K562 (cell line): ENCODE measurements around the gene SCRG1. TPM values are rescaled to one million over a fixed set of nuclear protein-coding genes. Genes with fewer than 3 reads are reported as not detected.

ENCODE experiments used
- ATAC-seq: fragments of 200-7000 bp; cut with Tn5 transposase; 3 replicates; pipeline ENCODE4 v1.9.1; 2020; ENCODE audit warnings: moderate library complexity
- BruUV-seq: library from RNA; stranded (reverse); fragments of 400-500 nt; replicated peaks from 2 replicates; lab custom pipeline; 2021; lab: Mats Ljungman, UMichigan
- CTCF ChIA-PET: fragments of 300-600 bp; formaldehyde crosslinking; extraction: SDS; loops from one replicate; lab custom pipeline; 2021; ENCODE audit warnings: low intra/inter-chr PET ratio; lab: Yijun Ruan, JAX
- POLR2A ChIA-PET: fragments of 300-600, 350-650 bp; sonication (Branson Sonifier 250); formaldehyde crosslinking; extraction: SDS; loops from one replicate; lab custom pipeline; 2021; ENCODE audit warnings: antibody characterized with exemption, inconsistent platforms; lab: Yijun Ruan, JAX
- DNase-seq, 4 experiments: peaks; one replicate each; pipeline versions ENCODE4 v3.0.0 to v3.0.0-alpha.2; 2011 to 2018; ENCODE audit warnings: low spot score in 3 of 4, mixed read lengths in 3 of 4; ENCODE audit errors: extremely low read depth in 1 of 4
- FAIRE-seq: peaks from 2 replicates; lab custom pipeline; 2011; peaks lifted over from hg19 to GRCh38; lab: Jason Lieb, UNC
- H2AFZ ChIP-seq: 2 replicates; pipeline ENCODE4 v1.6.0; 2011; ENCODE audit warnings: low read depth, low read length, control low read depth, inconsistent platforms
- H3K27ac ChIP-seq: fragments of 200-600 bp; 3 replicates; pipeline ENCODE4 v1.8.0; 2011; ENCODE audit warnings: low read depth, mild to moderate bottlenecking, control low read depth, inconsistent platforms, low read length, moderate library complexity, mixed read lengths; ENCODE audit errors: extremely low read depth
- H3K27me3 ChIP-seq, 2 experiments: fragments of 300-600 bp in 1 of 2; 2 replicates in 1 of 2; 3 replicates in 1 of 2; pipeline versions ENCODE4 v1.6.0 to v1.8.0; 2011; ENCODE audit warnings: inconsistent platforms in 2 of 2, low read length in 2 of 2, mild to moderate bottlenecking in 1 of 2, mixed read lengths in 1 of 2, moderate library complexity in 1 of 2; ENCODE audit not compliant: control insufficient read depth in 2 of 2, insufficient read depth in 2 of 2
- H3K36me3 ChIP-seq: fragments of 300-600 bp; 3 replicates; pipeline ENCODE4 v1.8.0; 2011; ENCODE audit warnings: mild to moderate bottlenecking, low read length, inconsistent platforms; ENCODE audit not compliant: control insufficient read depth, insufficient read depth
- H3K4me1 ChIP-seq, 2 experiments: fragments of 200-600 bp in 1 of 2; replicated peaks in 1 of 2; 2 replicates in 1 of 2; 3 replicates in 1 of 2; pipeline versions ENCODE4 v1.5.1 to v1.8.0; 2011; ENCODE audit warnings: inconsistent platforms in 2 of 2, low read length in 2 of 2, mild to moderate bottlenecking in 1 of 2, mixed read lengths in 1 of 2, moderate library complexity in 1 of 2; ENCODE audit not compliant: control insufficient read depth in 2 of 2, insufficient read depth in 2 of 2
- H3K4me2 ChIP-seq: 2 replicates; pipeline ENCODE4 v1.6.1; 2011; ENCODE audit warnings: low read length, control low read depth, inconsistent platforms, mixed read lengths; ENCODE audit not compliant: insufficient read depth
- H3K4me3 ChIP-seq: fragments of 200-600 bp; sonication (generic), shearing (Covaris generic); 2 replicates; pipeline ENCODE4 v1.5.1; 2016; ENCODE audit warnings: control low read depth, inconsistent platforms
- H3K79me2 ChIP-seq: fragments of 200-600 bp; 3 replicates; pipeline ENCODE4 v1.8.0; 2011; ENCODE audit warnings: low read length, inconsistent platforms; ENCODE audit not compliant: control insufficient read depth, insufficient read depth
- H3K9ac ChIP-seq, 2 experiments: 2 replicates each; pipeline versions ENCODE4 v1.6.0 to v1.6.1; 2011; ENCODE audit warnings: low read depth in 2 of 2, low read length in 2 of 2, control low read depth in 1 of 2, inconsistent platforms in 1 of 2, mild to moderate bottlenecking in 1 of 2, mixed read lengths in 1 of 2; ENCODE audit not compliant: insufficient read depth in 1 of 2
- H3K9me1 ChIP-seq: one replicate; pipeline ENCODE4 v1.6.0; 2011; ENCODE audit warnings: inconsistent platforms, mild to moderate bottlenecking, low read length, moderate library complexity; ENCODE audit not compliant: control insufficient read depth, insufficient read depth
- H3K9me3 ChIP-seq: replicated peaks from 2 replicates; pipeline ENCODE4 v1.5.1; 2011; ENCODE audit warnings: low read depth, low read length, inconsistent platforms; ENCODE audit not compliant: control insufficient read depth, insufficient read depth
- H4K20me1 ChIP-seq: replicated peaks from 2 replicates; pipeline ENCODE4 v1.6.1; 2011; ENCODE audit warnings: low read length, inconsistent platforms, mixed read lengths; ENCODE audit not compliant: control insufficient read depth, insufficient read depth
- ARNT ChIP-seq, 2 experiments: fragments of 450-650 bp; IDR thresholded peaks; 2 replicates each; pipeline ENCODE4 v1.6.1; 2016; ENCODE audit warnings: mild to moderate bottlenecking in 1 of 2
- ATF7 ChIP-seq: fragments of 450-650 bp; IDR thresholded peaks from 2 replicates; pipeline ENCODE4 v1.7.1; 2014; ENCODE audit warnings: mild to moderate bottlenecking, moderate library complexity
- CBX5 ChIP-seq: IDR thresholded peaks from 2 replicates; pipeline ENCODE4 v1.6.1; 2014; ENCODE audit warnings: low read depth, borderline replicate concordance
- CSDE1 ChIP-seq, 2 experiments: fragments of 450-650 bp; IDR thresholded peaks; 2 replicates each; pipeline ENCODE4 v1.6.1; 2016; ENCODE audit warnings: mild to moderate bottlenecking in 1 of 2
- GATAD2B ChIP-seq: fragments of 450-650 bp; IDR thresholded peaks from 2 replicates; pipeline ENCODE4 v1.6.1; 2017; ENCODE audit warnings: mild to moderate bottlenecking, borderline replicate concordance
- KDM4B ChIP-seq, 2 experiments: fragments of 450-650 bp in 1 of 2; sonication (generic) in 1 of 2; IDR thresholded peaks; 2 replicates each; pipeline ENCODE4 v1.6.1; 2016 to 2017; ENCODE audit warnings: borderline replicate concordance in 2 of 2, antibody characterized with exemption in 1 of 2, low read depth in 1 of 2, mild to moderate bottlenecking in 1 of 2
- KDM5B ChIP-seq: fragments of 200-600 bp; sonication (generic); IDR thresholded peaks from 2 replicates; pipeline ENCODE4 v1.6.1; 2012; ENCODE audit warnings: low read depth, mild to moderate bottlenecking, moderate library complexity, low read length, control low read depth, inconsistent platforms; ENCODE audit not compliant: insufficient replicate concordance
- MED1 ChIP-seq: sonication (generic); formaldehyde crosslinking; IDR thresholded peaks from 2 replicates; pipeline ENCODE4 v1.8.1; 2023; ENCODE audit warnings: missing genetic modification reagents, borderline replicate concordance
- PHF21A ChIP-seq: fragments of 450-650 bp; IDR thresholded peaks from 2 replicates; pipeline ENCODE4 v1.6.1; 2017; ENCODE audit warnings: low read depth, borderline replicate concordance
- PTRF ChIP-seq: fragments of 450-650 bp; IDR thresholded peaks from 2 replicates; pipeline ENCODE4 v1.6.1; 2016; ENCODE audit warnings: mild to moderate bottlenecking, missing genetic modification characterization, missing compliant biosample characterization
- SAFB ChIP-seq: fragments of 200-400 bp; formaldehyde crosslinking; IDR thresholded peaks from 2 replicates; pipeline ENCODE4 v1.6.1; 2017; ENCODE audit warnings: low read depth, low read length, borderline replicate concordance
- TFAM ChIP-seq: fragments of 250-450 bp; sonication (Bioruptor Pico); conservative IDR thresholded peaks from 2 replicates; pipeline ENCODE4 v1.5.0; 2021; ENCODE audit warnings: mild to moderate bottlenecking, moderate library complexity
- ZNF274 ChIP-seq: IDR thresholded peaks from 2 replicates; pipeline ENCODE4 v1.6.1; 2011; ENCODE audit warnings: low read depth, mild to moderate bottlenecking, low read length, moderate library complexity, borderline replicate concordance
- WGBS: fragments of 100-300 bp; shearing (Covaris generic); methylation state at CpG from one replicate; pipeline ENCODE4 v1.1.6; 2016; ENCODE audit warnings: low coverage, mixed read lengths; ENCODE audit not compliant: insufficient coverage; ENCODE audit errors: missing lambda C conversion rate; 5-methylcytosine and 5-hydroxymethylcytosine counted together
- in situ Hi-C: fragments of 300-500 bp; cut with MboI; formaldehyde crosslinking; loops from 4 replicates; pipeline ENCODE4 v1.15.0; 2018; ENCODE audit warnings: inconsistent platforms, mixed read lengths
- intact Hi-C: fragments of 100-400 bp; cut with micrococcal nuclease; formaldehyde crosslinking; loops from 2 replicates; pipeline ENCODE4 v1.14.2; 2022
- polyA plus RNA-seq, 8 experiments: library from polyadenylated mRNA; depleted of rRNA in 4 of 8; stranded (reverse) in 5 of 8; unstranded in 3 of 8; fragments of >200 nt; fragmentation: Nextera tagmentation in 2 of 8; fragmentation: Illumina TruSeq in 1 of 8; extraction: Ambion mirVana in 2 of 8; extraction: Trizol in 1 of 8; gene quantifications; 2 replicates each; pipeline versions ENCODE4 v1.2.1 to v1.2.3, GENCODE V29; 2011 to 2014; ENCODE audit warnings: inconsistent platforms in 1 of 8, missing spikeins in 1 of 8
- total RNA-seq, 7 experiments: library from RNA; depleted of rRNA in 6 of 7; stranded (reverse); fragments of >200 nt in 6 of 7; fragmentation: Illumina TruSeq in 2 of 7; extraction: Trizol in 2 of 7; gene quantifications; 2 replicates each; pipeline versions ENCODE4 v1.2.1 to v1.2.3, GENCODE V29; 2011 to 2021; ENCODE audit warnings: low replicate concordance in 1 of 7
- TF ChIP-seq, protein P1 (sequence below): fragments of 450-650 bp; IDR thresholded peaks from 2 replicates; pipeline ENCODE4 v1.6.1; 2017; ENCODE audit warnings: mild to moderate bottlenecking, moderate library complexity

SCRG1 gene
- total and polyA plus RNA-seq, 9 of the 15 experiments (the other 6 are each of a cell fraction or from before 2014, with no cell fraction given), result 0.01 TPM; not detected in 7

DNA sequence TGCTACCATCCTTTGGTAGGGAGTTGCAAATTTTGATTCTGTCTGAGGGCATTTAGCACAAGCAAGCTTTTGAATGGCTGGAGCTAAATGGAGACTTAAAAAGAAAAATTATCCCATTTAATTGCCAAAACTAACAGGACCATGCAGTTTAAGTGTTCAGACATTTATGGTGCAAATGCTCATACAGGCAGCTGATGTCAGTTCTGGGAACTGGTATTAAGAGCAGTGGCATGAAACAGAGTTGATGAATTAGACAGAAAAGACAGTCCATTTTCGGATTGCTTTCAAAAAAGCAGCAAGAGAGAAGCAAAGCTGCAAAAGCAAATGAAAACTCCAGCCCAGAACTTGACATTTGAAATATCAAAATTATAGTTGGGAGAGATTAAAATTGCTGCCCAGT lies 1.3 kb downstream of the SCRG1 start:
- no peak for DNase-seq
- ChIA-PET POLR2A (interaction anchor here (1.4 kb wide), 1 partner anchor 63 kb away, joined by 3 read pairs; the partner anchor contains the start of gene HMGB2), CTCF (no interaction called here)
- in situ Hi-C loops (no loop called here), intact Hi-C loops (no loop called here)
- Histone ChIP-seq H3K4me3 (no peak overlapping the region), H3K9me1 (no peaks in the 10 kb centered on the region), H3K36me3 (no peaks in the 10 kb centered on the region), H3K4me2 (no peak overlapping the region), H3K9ac (no peak overlapping the region), H3K27me3 (peaks cover 0 to 2% of the 10 kb centered on the region in 2 experiments; a peak in 1 of 5 replicates), H4K20me1 (no peaks in the 10 kb centered on the region), H3K27ac (no peak overlapping the region), H3K9me3 (no peaks in the 10 kb centered on the region), H3K4me1 (no peaks in the 10 kb centered on the region), H2AFZ (no peak overlapping the region), H3K79me2 (no peaks in the 10 kb centered on the region)
- TF ChIP-seq CSDE1 (IDR thresholded peaks at IDR 0.05) (no peak), ARNT (IDR thresholded peaks at IDR 0.05) (no peak), ZNF274 (no peak), CBX5 (no peak), PTRF (tag) (no peak)
- WGBS, result 0% methylated on average over 1 of the region's 1 CpG
- no peak for ATAC-seq
- no peak for FAIRE-seq
- BruUV-seq, result no TSS peak

DNA sequence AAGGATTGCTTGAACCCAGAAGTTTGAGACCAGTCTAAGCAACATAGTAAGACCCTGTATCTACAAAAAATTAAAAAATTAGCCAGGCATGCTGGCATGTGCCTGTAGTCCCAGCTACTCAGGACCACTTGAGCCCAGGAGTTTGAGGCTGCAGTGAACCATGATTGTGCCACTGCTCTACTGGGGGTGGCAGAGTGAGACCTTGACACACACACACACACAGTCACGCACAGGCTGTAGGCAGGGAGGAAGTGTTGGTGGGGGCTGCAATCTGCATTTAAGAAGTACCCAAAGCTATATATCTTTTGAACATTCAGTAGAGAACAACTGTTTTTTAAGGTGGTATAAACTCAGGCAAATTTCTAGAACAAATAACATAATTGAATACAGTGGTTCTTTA lies 7.2 kb downstream of the SCRG1 start:
- no peak for DNase-seq
- ATAC-seq, result no peak
- FAIRE-seq, result no peak
- no peak overlapping the region for H2AFZ ChIP-seq
- H3K9me1 ChIP-seq, result no peaks in the 10 kb centered on the region
- no peaks in the 10 kb centered on the region for H3K27me3 ChIP-seq
- POLR2A ChIA-PET, result no interaction called here
- H3K27ac ChIP-seq, result no peak overlapping the region
- no peaks in the 10 kb centered on the region for H4K20me1 ChIP-seq
- WGBS, result 86% methylated on average over 1 of the region's 1 CpG
- BruUV-seq, result no TSS peak
- no peaks in the 10 kb centered on the region for H3K9me3 ChIP-seq
- H3K9ac ChIP-seq, result no peak overlapping the region
- CTCF ChIA-PET, result no interaction called here
- H3K79me2 ChIP-seq, result no peaks in the 10 kb centered on the region
- intact Hi-C loops, result no loop called here
- H3K4me2 ChIP-seq, result no peak overlapping the region
- TF ChIP-seq ATF7 (no peak), SAFB (no peak), TFAM (CRISPR knock-in tag) (no peak), PHF21A (no peak), KDM4B (IDR thresholded peaks at IDR 0.05; ENCODE audit: borderline replicate concordance in 2 of 2, low read depth in 1 of 2) (no peak), KDM5B (no peak), MED1 (CRISPR knock-in tag) (no peak), GATAD2B (no peak)
- TF ChIP-seq, protein P1, sequence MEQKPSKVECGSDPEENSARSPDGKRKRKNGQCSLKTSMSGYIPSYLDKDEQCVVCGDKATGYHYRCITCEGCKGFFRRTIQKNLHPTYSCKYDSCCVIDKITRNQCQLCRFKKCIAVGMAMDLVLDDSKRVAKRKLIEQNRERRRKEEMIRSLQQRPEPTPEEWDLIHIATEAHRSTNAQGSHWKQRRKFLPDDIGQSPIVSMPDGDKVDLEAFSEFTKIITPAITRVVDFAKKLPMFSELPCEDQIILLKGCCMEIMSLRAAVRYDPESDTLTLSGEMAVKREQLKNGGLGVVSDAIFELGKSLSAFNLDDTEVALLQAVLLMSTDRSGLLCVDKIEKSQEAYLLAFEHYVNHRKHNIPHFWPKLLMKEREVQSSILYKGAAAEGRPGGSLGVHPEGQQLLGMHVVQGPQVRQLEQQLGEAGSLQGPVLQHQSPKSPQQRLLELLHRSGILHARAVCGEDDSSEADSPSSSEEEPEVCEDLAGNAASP, result no peak
- TF ChIP-seq, all 486 proteins: peak for 0
- no peaks in the 10 kb centered on the region for H3K36me3 ChIP-seq
- in situ Hi-C loops, result no loop called here
- no peaks in the 10 kb centered on the region for H3K4me1 ChIP-seq
- no peak overlapping the region for H3K4me3 ChIP-seq
